K562 (cell line): ENCODE results near the gene ZNF318.

Experiments used
- CHD1 ChIP-seq: fragments of 200-600 bp; sonication (generic); IDR thresholded peaks from one replicate; pipeline ENCODE4 v1.6.1; 2012; ENCODE audit warnings: mild to moderate bottlenecking, moderate library complexity, low read length, inconsistent platforms
- CTCF ChIP-seq, 3 experiments: IDR thresholded peaks in 2 of 3; conservative IDR thresholded peaks in 1 of 3; 2 replicates each; pipeline ENCODE4 v1.5.1; 2011 to 2012; ENCODE audit warnings: low read length in 3 of 3, mild to moderate bottlenecking in 3 of 3, control low read depth in 2 of 3, improper control_type of control experiment in 1 of 3, inconsistent platforms in 1 of 3, low read depth in 1 of 3, mixed read lengths in 1 of 3, moderate library complexity in 1 of 3; ENCODE audit not compliant: insufficient read depth in 2 of 3
- MCM5 ChIP-seq: fragments of 450-650 bp; IDR thresholded peaks from 2 replicates; pipeline ENCODE4 v1.6.1; 2016; ENCODE audit warnings: low read depth
- ZKSCAN1 ChIP-seq: fragments of 150-350 bp; IDR thresholded peaks from 2 replicates; pipeline ENCODE4 v1.6.1; 2016; ENCODE audit warnings: low read depth, low read length

GRCh38 chr6:43339168-43339567 is 30.3 kb downstream of the ZNF318 start:
- TF ChIP-seq CHD1 (no peak), MCM5 (no peak), CTCF (IDR thresholded peaks at IDR 0.05 in 2 of 3, conservative IDR thresholded peaks at IDR 0.05 in 1 of 3; ENCODE audit: insufficient read depth in 2 of 3, low read depth in 1 of 3, low read length in 3 of 3) (no peak), ZKSCAN1 (no peak)
